Measurements from ENCODE around the gene MLLT6. TPM values are rescaled to one million over a fixed set of nuclear protein-coding genes. Genes with fewer than 3 reads are reported as not detected.

The MLLT6 gene
- total RNA-seq, 1 donor from 2014 or later: 7.4 TPM

- TF ChIP-seq EZH2 (IDR thresholded peaks at IDR 0.05) (no peak), EZH2phosphoT487 (IDR thresholded peaks at IDR 0.05) (no peak)
- TF ChIP-seq, protein P1, sequence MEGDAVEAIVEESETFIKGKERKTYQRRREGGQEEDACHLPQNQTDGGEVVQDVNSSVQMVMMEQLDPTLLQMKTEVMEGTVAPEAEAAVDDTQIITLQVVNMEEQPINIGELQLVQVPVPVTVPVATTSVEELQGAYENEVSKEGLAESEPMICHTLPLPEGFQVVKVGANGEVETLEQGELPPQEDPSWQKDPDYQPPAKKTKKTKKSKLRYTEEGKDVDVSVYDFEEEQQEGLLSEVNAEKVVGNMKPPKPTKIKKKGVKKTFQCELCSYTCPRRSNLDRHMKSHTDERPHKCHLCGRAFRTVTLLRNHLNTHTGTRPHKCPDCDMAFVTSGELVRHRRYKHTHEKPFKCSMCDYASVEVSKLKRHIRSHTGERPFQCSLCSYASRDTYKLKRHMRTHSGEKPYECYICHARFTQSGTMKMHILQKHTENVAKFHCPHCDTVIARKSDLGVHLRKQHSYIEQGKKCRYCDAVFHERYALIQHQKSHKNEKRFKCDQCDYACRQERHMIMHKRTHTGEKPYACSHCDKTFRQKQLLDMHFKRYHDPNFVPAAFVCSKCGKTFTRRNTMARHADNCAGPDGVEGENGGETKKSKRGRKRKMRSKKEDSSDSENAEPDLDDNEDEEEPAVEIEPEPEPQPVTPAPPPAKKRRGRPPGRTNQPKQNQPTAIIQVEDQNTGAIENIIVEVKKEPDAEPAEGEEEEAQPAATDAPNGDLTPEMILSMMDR (IDR thresholded peaks at IDR 0.05): no peak
- H3K79me2 ChIP-seq (ENCODE audit: low read depth): no peaks in the 10 kb centered on the region
- H3K9ac ChIP-seq: no peak overlapping the region
- H3K9me3 Mint-ChIP-seq: no peaks in the 10 kb centered on the region
- no peaks in the 10 kb centered on the region for H3K36me3 ChIP-seq
- no peak overlapping the region for H3K27ac ChIP-seq
- H3K36me3 Mint-ChIP-seq: peaks cover 13% of the 10 kb centered on the region
- H4K20me1 ChIP-seq (ENCODE audit: low read depth): peaks cover 75% of the 10 kb centered on the region
- no peaks in the 10 kb centered on the region for H3K9me3 ChIP-seq (ENCODE audit: low read depth)
- peaks cover 10% of the 10 kb centered on the region for H3K27me3 Mint-ChIP-seq (ENCODE audit: insufficient read depth, low read depth)
- H3K4me1 Mint-ChIP-seq: peaks cover 19% of the 10 kb centered on the region
- H3K27me3 ChIP-seq: peaks cover 13% of the 10 kb centered on the region
- no peak overlapping the region for H3K4me3 Mint-ChIP-seq
- no peak overlapping the region for H2AFZ ChIP-seq (replicated peaks)
- H3K27ac Mint-ChIP-seq: no peak overlapping the region
- H3K4me1 ChIP-seq: peaks cover 5% of the 10 kb centered on the region
- H3K4me2 ChIP-seq: no peak overlapping the region
- DNase-seq (ENCODE audit: low spot score): no peak
- peaks cover 59% of the 10 kb centered on the region for H3F3A ChIP-seq (ENCODE audit: low read depth)
- H3K4me3 ChIP-seq: no peak overlapping the region
Observed at GRCh38 chr17:38733282-38733981, 28.4 kb downstream of the MLLT6 start.

- peaks cover 5% of the 10 kb centered on the region for H3K27me3 ChIP-seq
- H3K9me3 ChIP-seq (ENCODE audit: low read depth): no peaks in the 10 kb centered on the region
- Mint-ChIP-seq H3K9me3 (no peaks in the 10 kb centered on the region), H3K27ac (no peak overlapping the region), H3K4me1 (peaks cover 16% of the 10 kb centered on the region), H3K27me3 (ENCODE audit: insufficient read depth, low read depth) (peaks cover 10% of the 10 kb centered on the region), H3K4me3 (peak overlapping the region; percentile 5), H3K36me3 (peaks cover 13% of the 10 kb centered on the region)
- peaks cover 55% of the 10 kb centered on the region for H3F3A ChIP-seq (ENCODE audit: low read depth)
- H3K9ac ChIP-seq: no peak overlapping the region
- H3K79me2 ChIP-seq (ENCODE audit: low read depth): peaks cover 7% of the 10 kb centered on the region
- no peak for DNase-seq (ENCODE audit: low spot score)
- peaks cover 83% of the 10 kb centered on the region for H4K20me1 ChIP-seq (ENCODE audit: low read depth)
- peaks cover 5% of the 10 kb centered on the region for H3K4me1 ChIP-seq
- H3K36me3 ChIP-seq: no peaks in the 10 kb centered on the region
- H3K4me3 ChIP-seq: no peak overlapping the region
- no peak overlapping the region for H3K4me2 ChIP-seq
- no peak overlapping the region for H3K27ac ChIP-seq
- TF ChIP-seq, protein P1 (IDR thresholded peaks at IDR 0.05): peak; percentile 19
- TF ChIP-seq EZH2 (IDR thresholded peaks at IDR 0.05) (no peak), EZH2phosphoT487 (IDR thresholded peaks at IDR 0.05) (no peak)
- no peak overlapping the region for H2AFZ ChIP-seq (replicated peaks)
Observed at GRCh38 chr17:38733982-38734973, 29.2 kb downstream of the MLLT6 start.

- Histone ChIP-seq H3K4me1 (no peaks in the 10 kb centered on the region), H4K20me1 (ENCODE audit: low read depth) (peaks cover 92% of the 10 kb centered on the region), H3K4me2 (no peak overlapping the region), H3K79me2 (ENCODE audit: low read depth) (peaks cover 18% of the 10 kb centered on the region), H2AFZ (replicated peaks) (no peak overlapping the region), H3F3A (ENCODE audit: low read depth) (peaks cover 46% of the 10 kb centered on the region), H3K27ac (no peak overlapping the region), H3K27me3 (no peaks in the 10 kb centered on the region), H3K4me3 (no peak overlapping the region), H3K36me3 (no peaks in the 10 kb centered on the region), H3K9ac (no peak overlapping the region), H3K9me3 (ENCODE audit: low read depth) (no peaks in the 10 kb centered on the region)
- TF ChIP-seq, protein P1 (IDR thresholded peaks at IDR 0.05): peak; percentile 98
- TF ChIP-seq EZH2 (IDR thresholded peaks at IDR 0.05): no peak
- Mint-ChIP-seq H3K4me1 (peaks cover 13% of the 10 kb centered on the region), H3K9me3 (no peaks in the 10 kb centered on the region), H3K36me3 (peaks cover 14% of the 10 kb centered on the region), H3K27me3 (ENCODE audit: insufficient read depth, low read depth) (peaks cover 12% of the 10 kb centered on the region), H3K27ac (no peak overlapping the region), H3K4me3 (peak overlapping the region; percentile 28)
- DNase-seq (ENCODE audit: low spot score): peak; percentile 82
Observed at GRCh38 chr17:38735161-38735997, 30.3 kb downstream of the MLLT6 start.
